HG03025 (cell line): ENCODE measurements around the gene AOPEP.

Experiments used
- ATAC-seq: cut with Tn5 transposase; IDR thresholded peaks from one replicate; pipeline ENCODE4 v1.9.1; 2021; ENCODE audit warnings: mild to moderate bottlenecking, moderate library complexity; ENCODE audit not compliant: unreplicated experiment, low FRiP score

The AOPEP gene

DNA sequence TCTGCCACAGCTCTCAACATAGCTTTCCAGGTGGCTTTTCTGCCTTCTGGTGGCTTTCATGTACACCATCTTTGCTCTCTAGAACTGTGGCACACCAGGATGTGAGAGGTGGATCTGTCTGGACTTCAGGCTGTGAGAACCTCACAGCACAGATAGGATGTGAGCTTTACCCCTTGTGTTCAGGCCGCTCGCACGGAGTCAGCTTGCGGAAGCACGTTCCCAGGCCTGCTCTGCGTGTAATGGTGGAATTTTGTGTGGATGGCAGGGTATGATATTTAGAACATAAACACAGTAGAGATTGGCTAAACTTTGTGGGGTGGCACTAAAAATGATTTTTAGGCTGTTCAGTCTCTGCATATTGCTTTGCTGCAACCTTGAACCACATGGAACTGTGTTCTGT is 340.6 kb downstream of the AOPEP start:
- no peak for ATAC-seq

- no peak for ATAC-seq
These were observed 341.4 kb downstream of the AOPEP start for GRCh38 chr9:95067897-95068296.

- ATAC-seq, result no peak
These were observed 344.1 kb downstream of the AOPEP start for GRCh38 chr9:95070549-95071021.

- ATAC-seq, result no peak
These were observed 345.0 kb downstream of the AOPEP start for GRCh38 chr9:95071450-95071849.

GRCh38 chr9:95071925-95072324 is 345.4 kb downstream of the AOPEP start:
- no peak for ATAC-seq

DNA sequence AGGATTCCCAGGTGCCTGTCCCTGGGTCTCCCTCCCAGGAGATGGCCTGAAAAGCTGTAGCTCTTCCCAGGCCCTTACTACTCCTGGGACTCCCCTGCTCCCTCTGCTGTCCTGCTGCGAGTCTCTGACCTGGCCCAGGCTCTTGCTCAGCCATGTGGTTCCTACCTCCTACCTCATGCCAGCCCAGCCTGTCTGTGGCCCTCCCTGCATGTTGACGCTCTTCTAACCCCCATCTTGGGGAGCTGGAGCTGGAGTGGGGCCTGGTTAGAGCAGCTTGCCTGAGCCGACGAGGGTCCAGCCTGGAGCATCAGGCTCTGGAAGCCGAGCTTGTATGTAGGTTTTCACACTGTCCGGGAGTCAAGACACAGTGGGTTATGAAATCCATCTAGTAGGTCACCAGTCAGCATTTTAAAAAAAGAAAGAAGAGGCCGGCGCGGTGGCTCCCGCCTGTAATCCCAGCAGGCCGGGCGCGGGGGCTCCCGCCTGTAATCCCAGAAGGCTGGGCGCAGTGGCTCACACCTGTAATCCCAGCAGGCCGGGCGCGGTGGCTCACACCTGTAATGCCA is 346.6 kb downstream of the AOPEP start:
- ATAC-seq, result no peak

DNA sequence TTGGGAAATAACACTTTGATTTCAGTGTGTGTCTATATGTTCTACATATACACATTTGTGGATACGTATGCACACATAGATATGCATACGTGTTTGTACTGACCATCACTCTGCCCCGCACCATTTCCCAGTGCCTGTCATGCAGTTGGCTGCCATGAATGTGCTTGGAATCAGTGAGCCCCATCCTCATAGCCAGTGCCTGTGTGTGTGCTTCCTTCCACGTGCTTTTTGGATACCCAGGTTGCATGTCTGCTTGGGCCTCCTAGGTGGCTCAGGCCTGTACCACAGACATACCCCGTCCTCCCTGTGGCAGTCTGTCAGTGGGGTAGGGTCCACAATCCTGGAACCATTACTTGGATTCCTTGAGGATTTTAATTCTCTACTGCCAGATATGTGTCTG is 347.4 kb downstream of the AOPEP start:
- ATAC-seq, result no peak

- ATAC-seq, result no peak
These were observed 348.1 kb downstream of the AOPEP start for GRCh38 chr9:95074632-95075031.

- no peak for ATAC-seq
These were observed 349.2 kb downstream of the AOPEP start for GRCh38 chr9:95075700-95076099.

DNA sequence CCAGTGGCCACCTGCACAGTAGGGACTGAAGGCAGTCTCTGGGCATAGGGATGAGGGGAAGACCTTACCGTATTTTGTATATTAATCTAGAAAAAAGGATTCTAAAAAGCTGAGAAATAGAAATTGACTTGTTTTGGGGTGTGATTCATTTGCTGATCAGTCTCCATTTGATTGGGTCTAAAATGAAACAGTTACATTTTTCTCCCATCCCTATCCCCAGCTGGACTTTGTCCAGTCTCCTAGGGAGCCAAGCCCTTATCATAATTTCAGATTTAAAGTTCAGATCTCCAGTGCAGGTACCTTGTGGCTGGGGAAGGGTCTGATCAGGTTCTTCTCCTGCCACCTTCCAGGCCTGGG is 350.2 kb downstream of the AOPEP start:
- no peak for ATAC-seq

DNA sequence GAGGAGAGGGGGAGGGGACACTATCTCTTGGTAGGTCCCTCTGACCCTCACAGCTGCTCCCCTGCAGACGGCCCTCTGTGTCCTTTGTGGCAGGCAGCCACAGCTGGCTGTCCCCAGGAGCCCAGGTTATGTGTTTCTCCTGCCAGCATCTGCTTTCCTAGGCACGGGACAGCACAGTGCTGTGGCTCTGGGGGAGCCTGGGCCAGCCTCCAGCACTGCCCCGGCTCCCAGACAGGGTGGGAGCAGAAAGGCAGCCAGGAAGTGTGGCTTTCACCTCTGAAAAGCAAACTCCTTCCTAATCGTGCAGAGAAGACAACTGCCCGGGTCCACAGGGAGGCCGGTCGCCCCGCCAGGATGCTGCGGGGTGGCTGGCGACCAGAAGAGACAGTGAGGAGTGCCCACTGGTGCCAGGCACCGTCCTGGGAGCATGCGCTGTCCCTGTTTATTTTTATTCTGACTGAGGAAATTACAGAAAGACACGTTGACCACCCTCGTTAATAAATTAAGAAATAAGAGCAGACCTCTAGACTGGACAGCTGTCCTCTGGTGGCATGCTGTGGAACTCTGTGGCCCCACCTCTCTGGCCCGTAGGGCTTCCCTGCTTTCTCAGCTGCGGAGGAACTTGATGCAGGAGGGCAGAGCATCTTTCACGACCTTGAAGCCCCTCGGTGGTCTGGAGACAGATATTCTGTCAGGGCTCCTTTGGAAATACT is 350.7 kb downstream of the AOPEP start:
- ATAC-seq, result no peak

DNA sequence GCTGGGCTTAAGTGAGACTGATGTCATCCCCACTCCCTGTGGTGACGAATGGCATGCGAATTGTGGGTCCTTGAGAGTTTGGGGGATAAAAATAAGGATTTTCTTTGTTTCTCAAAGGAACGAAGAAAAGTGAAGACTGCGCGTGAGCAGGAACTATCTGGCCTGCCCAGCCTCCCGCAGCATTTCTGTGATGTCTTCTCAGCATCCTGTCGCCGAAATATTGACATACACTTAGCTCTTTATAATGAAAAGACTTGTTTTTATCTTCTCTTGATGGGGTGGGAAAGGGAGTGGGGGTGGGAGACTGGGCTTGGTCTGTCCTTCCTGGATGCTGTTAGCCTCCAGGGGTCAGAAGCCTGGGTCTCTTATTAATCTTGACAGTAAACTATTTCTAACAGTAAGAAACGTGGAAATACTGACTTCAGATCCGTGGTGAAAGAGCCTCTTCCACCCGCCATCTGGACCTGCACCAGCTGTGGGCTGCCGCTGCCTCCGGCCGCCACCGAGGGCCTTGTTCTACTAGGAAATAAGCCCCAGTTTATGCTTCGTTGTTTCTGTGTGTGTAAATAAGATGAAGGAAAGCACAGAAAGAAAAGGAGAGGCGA is 351.4 kb downstream of the AOPEP start:
- ATAC-seq, result no peak

DNA sequence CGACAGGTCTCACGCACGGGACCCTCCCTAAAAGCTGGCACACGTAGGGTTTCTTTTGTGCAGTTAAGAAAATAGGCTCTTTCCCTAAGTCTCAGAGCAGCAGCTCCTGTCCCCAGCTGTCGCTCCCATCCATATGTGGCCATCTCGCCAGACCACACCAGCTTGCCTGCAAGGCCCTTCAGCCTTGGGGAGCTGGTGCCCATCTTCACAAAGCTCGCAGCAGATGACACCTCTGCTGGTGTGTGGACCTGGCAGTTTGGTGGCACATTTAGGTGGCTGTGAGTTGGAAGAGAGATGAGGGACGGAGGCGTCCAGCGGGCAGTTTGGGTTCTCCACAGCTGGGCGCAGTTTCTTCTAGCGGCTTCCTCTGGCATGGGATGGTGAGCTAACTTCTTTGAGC is 352.0 kb downstream of the AOPEP start:
- ATAC-seq, result no peak

DNA sequence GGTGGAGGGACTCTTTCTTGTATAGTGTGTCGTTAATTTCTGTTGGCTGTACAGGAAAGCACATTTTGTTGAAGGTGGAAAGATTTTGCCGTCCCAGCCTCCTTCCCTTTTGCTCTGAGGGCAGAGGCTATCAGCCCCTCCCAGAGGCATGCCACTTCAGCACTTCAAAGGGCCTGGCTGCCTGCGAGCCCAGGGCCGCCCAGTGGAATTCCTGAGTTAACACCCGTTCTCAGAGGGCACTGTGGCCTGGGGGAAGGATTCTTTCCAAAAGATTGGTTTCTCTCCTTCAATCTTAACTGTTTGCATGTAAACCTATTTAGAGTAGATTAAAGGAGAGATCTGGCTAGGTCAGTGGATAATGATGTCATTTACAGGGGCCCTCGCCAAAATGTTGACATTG is 352.4 kb downstream of the AOPEP start:
- ATAC-seq, result no peak

GRCh38 chr9:95079461-95079860 is 353.0 kb downstream of the AOPEP start:
- no peak for ATAC-seq

DNA sequence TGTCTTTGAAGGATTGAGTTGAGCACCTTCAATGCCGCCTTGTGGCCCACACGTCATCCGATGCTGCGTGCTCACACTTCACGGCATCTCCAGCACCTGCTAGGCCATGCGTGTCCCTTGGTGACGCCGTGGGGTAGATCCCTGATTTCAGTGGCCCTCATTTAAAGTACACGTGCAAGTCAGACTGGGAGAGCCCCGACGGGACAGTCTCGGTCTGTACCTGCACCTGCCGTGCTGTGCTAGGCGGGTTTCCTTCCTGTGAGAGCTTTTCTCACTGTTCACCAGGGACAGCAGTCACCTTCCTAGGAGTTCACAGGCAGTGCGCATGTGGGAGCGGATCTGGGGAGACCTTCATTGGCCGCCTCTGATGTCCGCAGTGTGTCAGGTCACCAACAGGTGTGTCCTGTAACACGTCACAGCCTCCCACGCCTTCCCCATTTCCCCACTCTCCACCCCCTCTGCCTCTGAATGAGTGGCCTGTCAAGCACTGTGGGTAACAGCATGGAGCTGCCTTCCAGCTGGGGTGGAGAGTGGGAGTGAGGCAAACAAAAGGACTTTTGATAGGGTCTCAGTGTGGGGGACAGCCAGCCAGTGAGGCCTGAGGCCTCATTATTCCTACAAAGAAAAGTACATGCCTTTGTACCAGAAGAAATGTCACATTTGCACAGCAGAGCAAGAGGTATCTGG is 354.6 kb downstream of the AOPEP start:
- no peak for ATAC-seq

GRCh38 chr9:95081998-95082397 is 355.5 kb downstream of the AOPEP start:
- no peak for ATAC-seq

DNA sequence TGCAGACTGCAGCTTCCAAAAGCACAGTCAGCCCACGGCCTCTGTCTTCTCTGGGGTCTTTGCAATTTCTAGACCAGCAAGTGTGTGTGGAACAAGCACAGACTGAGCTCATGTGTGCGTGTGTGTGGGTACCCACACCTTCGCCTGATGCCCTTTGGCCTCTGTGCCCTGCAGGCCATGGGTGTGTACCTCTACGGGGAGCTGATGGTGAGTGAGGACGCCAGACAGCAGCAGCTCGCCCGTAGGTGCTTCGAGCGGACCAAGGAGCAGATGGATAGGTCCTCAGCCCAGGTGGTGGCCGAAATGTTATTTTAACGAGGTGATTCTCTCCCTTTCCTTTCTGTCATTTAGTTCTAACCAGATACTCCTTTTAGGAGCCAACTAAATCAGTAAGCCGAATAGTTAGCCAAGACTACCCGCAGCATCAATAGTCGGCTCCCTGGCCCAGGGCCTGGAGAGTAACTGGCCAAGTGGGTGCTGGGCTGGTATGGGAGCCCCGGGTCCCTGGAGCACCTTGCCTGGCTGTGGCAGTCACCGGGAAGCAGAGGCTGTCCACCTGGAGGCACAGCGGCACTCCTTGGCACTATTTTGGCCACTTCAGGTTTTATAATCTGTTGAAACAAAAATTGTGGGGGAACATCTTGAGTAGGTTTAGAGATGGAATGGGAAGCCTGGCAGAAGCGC is 356.0 kb downstream of the AOPEP start:
- ATAC-seq, result no peak

DNA sequence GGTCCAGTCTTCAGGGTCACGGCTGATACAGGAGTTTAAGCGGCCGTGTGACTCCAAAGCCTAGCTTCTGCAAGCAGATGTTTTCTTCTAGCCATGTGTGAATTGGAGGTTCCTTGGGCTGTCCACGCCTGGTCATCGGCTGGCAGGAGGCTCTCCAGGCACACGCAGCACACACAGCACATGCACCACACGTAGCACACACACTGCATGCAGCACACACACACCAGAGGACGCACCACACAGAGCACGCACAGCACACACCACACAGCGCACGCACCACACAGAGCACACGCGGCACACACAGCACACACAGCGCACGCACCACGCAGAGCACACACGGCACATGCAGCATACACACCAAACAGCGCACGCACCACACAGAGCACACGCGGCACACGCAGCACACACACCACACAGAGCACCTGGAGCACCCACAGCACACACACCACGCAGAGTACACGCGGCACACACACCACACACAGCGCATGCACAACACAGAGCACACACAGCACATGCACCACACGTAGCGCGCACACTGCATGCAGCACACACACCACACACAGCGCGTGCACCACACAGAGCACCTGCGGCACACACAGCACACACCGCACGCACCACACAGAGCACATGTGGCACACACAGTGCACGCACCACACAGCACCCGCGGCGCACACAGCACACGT is 356.7 kb downstream of the AOPEP start:
- ATAC-seq, result no peak

DNA sequence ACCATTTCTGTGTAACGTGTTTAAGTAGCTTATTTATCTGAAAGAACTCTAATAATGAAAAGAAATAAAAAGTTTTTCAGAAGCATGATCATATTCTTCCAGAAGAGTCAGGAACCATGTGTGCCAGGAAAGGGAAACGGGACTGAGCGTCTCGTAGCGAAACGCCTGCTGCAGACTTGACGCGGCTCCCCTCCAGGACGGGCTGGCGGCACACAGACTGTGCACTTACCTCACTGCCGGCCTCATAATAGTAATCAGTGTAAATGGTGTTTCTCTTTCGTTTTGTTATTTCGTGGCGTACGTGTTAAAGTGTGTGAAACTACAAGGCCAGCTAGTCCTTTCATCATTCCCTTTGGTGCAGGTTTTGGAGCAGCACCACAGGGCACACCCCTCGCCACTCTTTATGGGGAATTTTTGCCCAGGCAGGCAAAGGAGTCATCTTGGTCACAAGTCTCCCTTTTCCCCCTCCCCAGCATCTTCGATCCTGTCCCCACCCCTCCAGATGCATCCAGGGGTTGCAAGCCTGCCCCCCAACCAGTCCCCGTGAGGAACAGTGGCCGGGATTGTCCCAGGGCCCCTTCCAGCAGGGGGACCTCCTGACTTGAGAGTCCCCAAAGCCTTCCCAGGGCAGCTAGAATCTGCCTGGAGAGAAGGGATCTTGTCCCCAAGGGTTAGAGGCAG is 357.9 kb downstream of the AOPEP start:
- no peak for ATAC-seq
